Esophagus mucosa (tissue), 1 donor: ENCODE data around the gene GLOD4. TPM values are rescaled to one million over a fixed set of nuclear protein-coding genes. Genes with fewer than 3 reads are reported as not detected.

Experiments
- ATAC-seq: fragments of 200-7000 bp; cut with Tn5 transposase; one replicate; pipeline ENCODE4 v1.9.1; 2020
- total RNA-seq: library from RNA; stranded (reverse); gene quantifications from one replicate; pipeline ENCODE4 v1.2.4, GENCODE V29; 2023
- donor health status: DM: yes; HTN: yes; CAD: no.

The GLOD4 gene
- total RNA-seq, 1 donor from 2014 or later, result 48.8 TPM

DNA sequence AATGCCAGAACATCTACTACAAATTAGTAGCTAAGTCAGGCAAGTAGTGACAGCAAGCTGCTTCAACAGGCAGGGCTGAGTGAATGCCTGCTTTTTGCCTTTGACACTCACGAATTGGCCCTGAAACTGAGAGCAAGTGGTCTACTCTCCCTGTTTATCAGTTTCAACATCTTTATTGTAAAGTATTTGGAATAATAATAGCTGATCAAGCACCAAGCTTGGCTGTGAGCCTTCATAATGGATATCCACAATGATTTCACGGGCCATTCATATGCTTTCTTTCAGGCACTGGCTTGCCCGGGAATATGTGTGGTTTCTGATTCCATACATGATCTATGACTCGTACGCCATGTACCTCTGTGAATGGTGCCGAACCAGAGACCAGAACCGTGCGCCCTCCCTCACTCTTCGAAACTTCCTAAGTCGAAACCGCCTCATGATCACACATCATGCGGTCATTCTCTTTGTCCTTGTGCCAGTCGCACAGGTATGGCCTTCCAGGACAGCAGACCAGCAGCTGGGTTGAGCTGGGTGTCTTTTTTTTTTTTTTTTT lies 44.4 kb downstream of the GLOD4 start:
- ATAC-seq, result peak; percentile 42

- no peak for ATAC-seq
These were observed 48.3 kb downstream of the GLOD4 start for GRCh38 chr17:733743-734142.

- peak; percentile 27 for ATAC-seq
These were observed 49.0 kb downstream of the GLOD4 start for GRCh38 chr17:732902-733720.

DNA sequence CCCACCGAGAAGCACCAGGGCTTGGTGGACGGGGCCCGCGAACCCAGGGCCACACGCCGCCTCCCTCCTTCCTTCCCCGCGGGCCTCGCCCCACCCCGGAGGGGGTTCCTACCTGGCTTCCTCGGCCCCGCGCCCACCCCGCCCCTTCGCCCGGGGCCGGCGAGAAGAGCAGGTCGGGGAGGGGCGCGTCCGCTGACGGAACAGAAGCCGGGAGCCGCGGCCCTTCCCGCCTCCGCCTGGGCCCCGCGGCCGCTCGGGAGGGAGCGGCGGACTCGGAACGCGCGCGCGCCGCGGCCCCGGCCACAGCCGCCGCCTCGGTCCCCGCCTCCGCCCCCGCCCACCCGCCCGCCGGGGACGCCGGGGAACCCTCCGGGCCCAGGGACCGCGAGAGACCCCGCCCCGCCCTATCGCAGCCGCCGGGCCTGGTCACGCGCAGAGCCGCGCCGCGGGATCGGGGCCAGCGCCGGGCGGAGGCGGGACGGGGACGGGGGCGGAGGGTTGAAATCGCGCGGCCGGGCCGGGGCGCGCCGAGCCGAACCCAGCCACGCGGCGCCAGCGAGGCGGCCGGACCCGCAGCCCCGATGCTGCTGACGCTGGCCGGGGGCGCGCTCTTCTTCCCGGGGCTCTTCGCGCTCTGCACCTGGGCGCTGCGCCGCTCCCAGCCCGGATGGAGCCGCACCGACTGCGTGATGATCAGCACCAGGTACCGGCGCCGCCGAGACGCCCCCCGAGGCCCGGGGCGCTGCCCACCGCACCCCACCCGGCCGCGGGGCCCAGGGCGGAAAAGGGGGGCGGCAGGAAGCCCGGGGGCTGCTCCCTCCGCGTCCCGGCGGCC lies 49.8 kb downstream of the GLOD4 start, which contains the start of gene TLCD3A:
Gene TLCD3A (plus strand): TSS at position 530 of the 835 bp plus-strand sequence. CDS start 52 bp downstream, at position 582.
- ATAC-seq, result peak; percentile 64

- ATAC-seq, result no peak
These were observed 50.4 kb downstream of the GLOD4 start for GRCh38 chr17:731644-732066.

DNA sequence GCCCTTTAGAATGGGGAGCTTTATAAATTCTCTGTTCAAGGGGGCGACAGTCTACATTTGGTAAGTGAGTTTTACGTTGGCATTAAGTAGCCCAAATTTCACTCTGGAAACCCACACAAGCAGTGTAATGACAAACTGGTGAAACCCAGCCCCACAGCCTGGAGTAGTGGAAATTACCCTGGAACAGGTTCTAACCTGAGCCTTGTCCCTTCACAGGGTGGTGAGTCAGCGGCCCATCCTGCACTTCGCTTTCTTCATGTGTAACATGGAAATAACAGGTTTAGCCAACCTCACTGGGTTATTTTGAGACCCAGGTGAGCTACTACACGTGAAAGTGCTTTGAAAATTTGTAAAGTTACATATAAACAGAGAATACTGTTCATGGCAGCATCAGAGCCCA lies 53.2 kb downstream of the GLOD4 start:
- ATAC-seq, result peak; percentile 81

- no peak for ATAC-seq
These were observed 55.7 kb downstream of the GLOD4 start for GRCh38 chr17:726271-726919.

- ATAC-seq, result peak; percentile 64
These were observed 56.3 kb downstream of the GLOD4 start for GRCh38 chr17:725746-726145.

DNA sequence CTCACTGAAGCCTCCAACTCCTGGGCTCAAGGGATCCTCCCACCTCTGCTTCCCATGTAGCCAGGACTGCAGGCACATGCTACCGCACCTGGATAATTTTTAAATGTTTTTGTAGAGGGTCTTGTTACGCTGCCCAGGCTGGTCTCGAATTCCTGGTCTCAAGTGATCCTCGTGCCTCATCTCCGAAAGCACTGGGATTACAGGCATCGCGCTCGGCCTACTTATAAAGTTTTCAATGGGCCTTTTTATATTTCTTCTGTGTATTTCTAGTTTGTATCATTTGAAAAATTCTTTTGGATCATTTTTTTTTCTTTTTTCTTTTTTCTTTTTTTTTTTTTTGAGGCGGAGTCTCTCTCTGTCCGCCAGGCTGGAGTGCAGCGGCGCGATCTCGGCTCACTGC lies 57.0 kb downstream of the GLOD4 start:
- ATAC-seq, result no peak

GRCh38 chr17:721540-721937 lies 60.5 kb downstream of the GLOD4 start:
- peak; percentile 83 for ATAC-seq

DNA sequence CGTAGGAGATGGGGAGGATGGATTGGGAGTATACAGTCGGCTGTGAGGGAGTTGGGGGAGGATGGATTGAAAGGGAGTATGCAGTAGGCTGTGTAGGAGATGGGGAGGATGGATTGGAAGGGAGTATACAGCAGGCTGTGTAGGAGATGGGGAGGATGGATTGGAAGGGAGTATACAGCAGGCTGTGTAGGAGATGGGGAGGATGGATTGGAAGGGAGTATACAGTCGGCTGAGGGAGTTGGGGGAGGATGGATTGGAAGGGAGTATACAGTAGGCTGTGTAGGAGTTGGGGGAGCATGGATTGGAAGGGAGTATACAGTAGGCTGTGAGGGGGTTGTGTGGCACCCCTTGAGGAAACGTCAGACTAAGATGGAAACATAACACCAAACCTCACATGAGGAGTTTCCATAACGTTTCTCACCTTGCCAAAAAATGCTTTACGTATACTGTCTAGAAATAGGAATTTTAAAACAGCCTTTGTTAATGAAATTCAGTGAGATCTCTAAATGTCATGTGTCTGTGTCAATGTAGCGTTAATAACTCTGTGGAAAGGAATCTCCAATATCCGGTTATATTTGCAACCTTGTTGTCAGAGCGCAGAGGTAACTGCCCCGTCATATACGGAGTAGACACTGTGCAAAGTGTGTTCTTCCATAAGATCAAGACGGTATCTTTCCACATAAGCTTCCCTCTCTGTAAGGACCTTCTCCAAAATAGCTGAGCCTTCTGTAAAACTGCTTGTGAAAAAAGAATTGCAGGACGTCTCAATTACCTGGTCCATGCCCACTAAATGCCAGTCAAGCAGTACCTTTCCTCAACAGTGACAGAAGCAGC lies 61.2 kb downstream of the GLOD4 start:
- no peak for ATAC-seq

DNA sequence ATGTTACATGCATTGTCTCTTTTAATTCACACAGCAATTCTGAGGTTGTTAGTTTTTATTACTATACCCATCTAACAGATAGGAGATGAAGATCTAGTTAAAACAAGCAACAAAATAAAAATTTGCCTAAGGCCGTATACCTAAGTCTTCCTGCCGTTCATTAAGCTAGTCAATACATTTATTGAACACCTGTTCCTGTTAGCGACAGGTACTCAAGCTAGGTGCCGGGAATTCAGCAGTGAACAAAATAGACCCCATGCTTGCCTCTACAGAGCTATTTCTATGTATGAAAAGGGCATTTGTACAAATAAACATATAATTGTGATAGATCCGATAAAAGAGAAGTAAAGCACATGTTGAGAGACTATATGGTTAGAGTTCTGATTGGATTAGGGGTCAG lies 64.0 kb downstream of the GLOD4 start:
- ATAC-seq, result no peak

Other genes starting within 250 kb of the GLOD4 start
- gene VPS53, start 67.4 kb downstream of the GLOD4 start, total RNA-seq, result 58.3 TPM
- 29.6 TPM for gene TLCD3A, start 49.7 kb downstream of the GLOD4 start, total RNA-seq
- gene GEMIN4, start 30.0 kb downstream of the GLOD4 start, total RNA-seq, result 20.1 TPM
- 12.6 TPM for gene MRM3, start 73 bp upstream of the GLOD4 start, total RNA-seq
- gene NXN, start 197.5 kb upstream of the GLOD4 start, total RNA-seq, result 30.8 TPM
- 9.4 TPM for gene TIMM22, start 214.8 kb upstream of the GLOD4 start, total RNA-seq